GM19099 (cell line): ENCODE results near the gene ZFPL1.

Experiments
- POLR2A ChIP-seq: IDR thresholded peaks from 3 replicates; pipeline ENCODE4 v1.6.1; 2011; ENCODE audit warnings: low read depth; ENCODE audit not compliant: insufficient read length; ENCODE audit errors: extremely low read depth

Gene ZFPL1

GRCh38 chr11:65083834-65084597 is at the start of gene ZFPL1, which contains the start of gene CDCA5:
Gene ZFPL1 (plus strand): TSS chr11:65084222. CDS start chr11:65084699, 477 bp downstream.
Gene CDCA5 (minus strand): TSS chr11:65084040. CDS start chr11:65083978, 62 bp downstream.
- TF ChIP-seq POLR2A = peak; percentile 87

GRCh38 chr11:65034423-65034822 is 49.6 kb upstream of the ZFPL1 start:
- no peak for TF ChIP-seq POLR2A

- no peak for TF ChIP-seq POLR2A
Measured at GRCh38 chr11:65035579-65035978, 48.4 kb upstream of the ZFPL1 start.

GRCh38 chr11:65036931-65037330 is 47.1 kb upstream of the ZFPL1 start:
- no peak for TF ChIP-seq POLR2A

GRCh38 chr11:65040520-65040846 is 43.5 kb upstream of the ZFPL1 start:
- TF ChIP-seq POLR2A = no peak

GRCh38 chr11:65040847-65041622 is 43.0 kb upstream of the ZFPL1 start, which contains the start of gene SAC3D1:
Gene SAC3D1 (plus strand): TSS chr11:65041210. CDS start chr11:65041293, 83 bp downstream.
- peak; percentile 56 for TF ChIP-seq POLR2A

- no peak for TF ChIP-seq POLR2A
Measured at GRCh38 chr11:65042891-65043290, 41.1 kb upstream of the ZFPL1 start.

GRCh38 chr11:65043881-65044501 is 40.0 kb upstream of the ZFPL1 start:
- TF ChIP-seq POLR2A = no peak

GRCh38 chr11:65045061-65045460 is 39.0 kb upstream of the ZFPL1 start:
- TF ChIP-seq POLR2A = no peak

GRCh38 chr11:65045728-65046127 is 38.3 kb upstream of the ZFPL1 start:
- no peak for TF ChIP-seq POLR2A

GRCh38 chr11:65047581-65048422 is 36.2 kb upstream of the ZFPL1 start:
- peak; percentile 29 for TF ChIP-seq POLR2A

GRCh38 chr11:65051398-65051858 is 32.6 kb upstream of the ZFPL1 start:
- no peak for TF ChIP-seq POLR2A

GRCh38 chr11:65053827-65054508 is 30.1 kb upstream of the ZFPL1 start:
- TF ChIP-seq POLR2A = no peak

GRCh38 chr11:65055538-65055937 is 28.5 kb upstream of the ZFPL1 start:
- no peak for TF ChIP-seq POLR2A
